ENCODE measurements around the gene SLC36A4. TPM values are rescaled to one million over a fixed set of nuclear protein-coding genes. Genes with fewer than 3 reads are reported as not detected.

Gene SLC36A4
- total RNA-seq, 1 experiment from 2014 or later = 21.1 TPM

DNA sequence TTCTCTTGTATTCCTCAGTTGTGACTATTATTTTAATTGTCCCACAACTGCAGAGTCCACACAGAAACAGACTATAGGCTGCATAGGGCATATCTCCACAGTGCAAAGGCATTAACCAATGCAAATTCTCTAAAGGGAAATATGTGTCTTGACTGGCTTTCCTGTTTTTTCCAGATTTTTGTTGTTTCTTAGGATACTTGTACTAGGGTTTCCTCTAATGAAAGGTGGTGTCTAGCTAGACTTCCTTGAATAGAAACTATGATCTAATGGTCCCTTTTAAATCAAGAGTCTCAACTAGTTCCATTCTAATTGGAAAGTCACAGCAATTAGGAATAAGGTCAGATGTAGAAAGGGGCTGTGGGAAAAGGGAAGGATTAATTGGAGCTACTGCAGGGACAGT is 37.6 kb downstream of the SLC36A4 start:
- POLR2A ChIA-PET = no interaction called here
- no peak overlapping the region for H3K4me3 ChIP-seq (replicated peaks in 1 of 2; ENCODE audit: low read depth in 1 of 2, low read length in 2 of 2)
- H2AFZ ChIP-seq (ENCODE audit: low read depth, low read length, poor library complexity, severe bottlenecking) = no peak overlapping the region
- BruUV-seq (replicated peaks) = no TSS peak
- H4K20me1 ChIP-seq (ENCODE audit: insufficient read depth) = no peaks in the 10 kb centered on the region
- CTCF ChIA-PET = no interaction called here
- DNase-seq (ENCODE audit: low read depth, low spot score) = no peak
- no peak overlapping the region for H3K9ac ChIP-seq (ENCODE audit: low read length)
- no peak for ATAC-seq
- TF ChIP-seq EZH2phosphoT487 (IDR thresholded peaks at IDR 0.05; ENCODE audit: borderline replicate concordance) = no peak
- TF ChIP-seq SRF (IDR thresholded peaks at IDR 0.05; ENCODE audit: low read depth) = no peak
- no peak for TF ChIP-seq ZNF274 (IDR thresholded peaks at IDR 0.05; ENCODE audit: low read depth, low read length)
- TF ChIP-seq, protein P1, sequence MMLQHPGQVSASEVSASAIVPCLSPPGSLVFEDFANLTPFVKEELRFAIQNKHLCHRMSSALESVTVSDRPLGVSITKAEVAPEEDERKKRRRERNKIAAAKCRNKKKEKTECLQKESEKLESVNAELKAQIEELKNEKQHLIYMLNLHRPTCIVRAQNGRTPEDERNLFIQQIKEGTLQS (IDR thresholded peaks at IDR 0.05) = no peak
- no peak for TF ChIP-seq RAD21 (IDR thresholded peaks at IDR 0.05; ENCODE audit: low read depth)
- TF ChIP-seq SP1 (IDR thresholded peaks at IDR 0.05; ENCODE audit: low read depth) = no peak
- no peak for TF ChIP-seq POLR2A (IDR thresholded peaks at IDR 0.05; ENCODE audit: borderline replicate concordance, extremely low read depth, insufficient read depth, insufficient read length)
- TF ChIP-seq, protein P2, sequence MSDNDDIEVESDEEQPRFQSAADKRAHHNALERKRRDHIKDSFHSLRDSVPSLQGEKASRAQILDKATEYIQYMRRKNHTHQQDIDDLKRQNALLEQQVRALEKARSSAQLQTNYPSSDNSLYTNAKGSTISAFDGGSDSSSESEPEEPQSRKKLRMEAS (IDR thresholded peaks at IDR 0.05) = no peak
- no peak for TF ChIP-seq TCF7L2 (IDR thresholded peaks at IDR 0.05; ENCODE audit: borderline replicate concordance, extremely low read depth, insufficient read depth, insufficient read length)
- no peak for TF ChIP-seq ELF1 (IDR thresholded peaks at IDR 0.05; ENCODE audit: borderline replicate concordance, low read depth)
- TF ChIP-seq, protein P3, sequence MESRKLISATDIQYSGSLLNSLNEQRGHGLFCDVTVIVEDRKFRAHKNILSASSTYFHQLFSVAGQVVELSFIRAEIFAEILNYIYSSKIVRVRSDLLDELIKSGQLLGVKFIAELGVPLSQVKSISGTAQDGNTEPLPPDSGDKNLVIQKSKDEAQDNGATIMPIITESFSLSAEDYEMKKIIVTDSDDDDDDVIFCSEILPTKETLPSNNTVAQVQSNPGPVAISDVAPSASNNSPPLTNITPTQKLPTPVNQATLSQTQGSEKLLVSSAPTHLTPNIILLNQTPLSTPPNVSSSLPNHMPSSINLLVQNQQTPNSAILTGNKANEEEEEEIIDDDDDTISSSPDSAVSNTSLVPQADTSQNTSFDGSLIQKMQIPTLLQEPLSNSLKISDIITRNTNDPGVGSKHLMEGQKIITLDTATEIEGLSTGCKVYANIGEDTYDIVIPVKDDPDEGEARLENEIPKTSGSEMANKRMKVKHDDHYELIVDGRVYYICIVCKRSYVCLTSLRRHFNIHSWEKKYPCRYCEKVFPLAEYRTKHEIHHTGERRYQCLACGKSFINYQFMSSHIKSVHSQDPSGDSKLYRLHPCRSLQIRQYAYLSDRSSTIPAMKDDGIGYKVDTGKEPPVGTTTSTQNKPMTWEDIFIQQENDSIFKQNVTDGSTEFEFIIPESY (IDR thresholded peaks at IDR 0.05; ENCODE audit: extremely low read depth, insufficient replicate concordance, low read length) = no peak
- TF ChIP-seq YY1 (IDR thresholded peaks at IDR 0.05; ENCODE audit: extremely low read depth, insufficient replicate concordance, low read depth, low read length) = no peak
- TF ChIP-seq, protein P4, sequence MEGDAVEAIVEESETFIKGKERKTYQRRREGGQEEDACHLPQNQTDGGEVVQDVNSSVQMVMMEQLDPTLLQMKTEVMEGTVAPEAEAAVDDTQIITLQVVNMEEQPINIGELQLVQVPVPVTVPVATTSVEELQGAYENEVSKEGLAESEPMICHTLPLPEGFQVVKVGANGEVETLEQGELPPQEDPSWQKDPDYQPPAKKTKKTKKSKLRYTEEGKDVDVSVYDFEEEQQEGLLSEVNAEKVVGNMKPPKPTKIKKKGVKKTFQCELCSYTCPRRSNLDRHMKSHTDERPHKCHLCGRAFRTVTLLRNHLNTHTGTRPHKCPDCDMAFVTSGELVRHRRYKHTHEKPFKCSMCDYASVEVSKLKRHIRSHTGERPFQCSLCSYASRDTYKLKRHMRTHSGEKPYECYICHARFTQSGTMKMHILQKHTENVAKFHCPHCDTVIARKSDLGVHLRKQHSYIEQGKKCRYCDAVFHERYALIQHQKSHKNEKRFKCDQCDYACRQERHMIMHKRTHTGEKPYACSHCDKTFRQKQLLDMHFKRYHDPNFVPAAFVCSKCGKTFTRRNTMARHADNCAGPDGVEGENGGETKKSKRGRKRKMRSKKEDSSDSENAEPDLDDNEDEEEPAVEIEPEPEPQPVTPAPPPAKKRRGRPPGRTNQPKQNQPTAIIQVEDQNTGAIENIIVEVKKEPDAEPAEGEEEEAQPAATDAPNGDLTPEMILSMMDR (IDR thresholded peaks at IDR 0.05 in 2 of 3, conservative IDR thresholded peaks at IDR 0.05 in 1 of 3; ENCODE audit: borderline replicate concordance in 1 of 3, insufficient read depth in 1 of 3, low read depth in 2 of 3, low read length in 2 of 3) = no peak
- TF ChIP-seq CBX3 (IDR thresholded peaks at IDR 0.05; ENCODE audit: low read depth) = no peak
- no peak for TF ChIP-seq FOSL1 (IDR thresholded peaks at IDR 0.05; ENCODE audit: low read depth)
- no peaks in the 10 kb centered on the region for H3K9me2 ChIP-seq (ENCODE audit: insufficient read depth)
- RAD21 ChIA-PET (ENCODE audit: low non-redundant PET in 1 of 2, low total read pairs in 2 of 2, uncharacterized antibody in 2 of 2, unreplicated experiment in 2 of 2) = no interaction called here
- H3K27me3 ChIP-seq (ENCODE audit: insufficient read depth, low read length) = no peaks in the 10 kb centered on the region
- intact Hi-C loops (cut with micrococcal nuclease) = no loop called here
- H3K4me1 ChIP-seq (ENCODE audit: control insufficient read depth in 1 of 2, insufficient read depth in 2 of 2, low read length in 2 of 2) = no peaks in the 10 kb centered on the region
- no peaks in the 10 kb centered on the region for H3K36me3 ChIP-seq (ENCODE audit: control insufficient read depth in 1 of 2, insufficient read depth in 2 of 2, low read length in 2 of 2)
- no peak overlapping the region for H3K27ac ChIP-seq (ENCODE audit: low read depth, low read length)
- H3K9me3 ChIP-seq (ENCODE audit: control insufficient read depth in 1 of 2, insufficient read depth in 1 of 2, low read depth in 1 of 2, low read length in 2 of 2) = no peaks in the 10 kb centered on the region
- no peak overlapping the region for H3K4me2 ChIP-seq (ENCODE audit: low read length)
- H3K79me2 ChIP-seq (ENCODE audit: insufficient read depth, low read length) = no peaks in the 10 kb centered on the region
